K562 (cell line): ENCODE results near the gene STT3B. TPM values are rescaled to one million over a fixed set of nuclear protein-coding genes. Genes with fewer than 3 reads are reported as not detected.
A peak's percentile ranks its signal among the peaks of the same experiment; 100 is the strongest.

ENCODE experiments used
- ATF6 ChIP-seq: sonication (generic); formaldehyde crosslinking; IDR thresholded peaks from 2 replicates; pipeline ENCODE4 v1.4.0; 2020; ENCODE audit warnings: mild to moderate bottlenecking, missing genetic modification reagents
- CEBPG ChIP-seq, 3 experiments: fragments of 200-800 bp in 1 of 3; sonication (Bioruptor generic) in 1 of 3; sonication (generic) in 1 of 3; formaldehyde crosslinking in 1 of 3; IDR thresholded peaks in 2 of 3; conservative IDR thresholded peaks in 1 of 3; 2 replicates each; pipeline versions ENCODE4 v1.6.1 to v1.8.0; 2016 to 2022; ENCODE audit warnings: missing compliant biosample characterization in 2 of 3, missing genetic modification characterization in 2 of 3, mild to moderate bottlenecking in 1 of 3, missing genetic modification reagents in 1 of 3
- CEBPZ ChIP-seq: fragments of 150-350 bp; IDR thresholded peaks from 2 replicates; pipeline ENCODE4 v1.6.1; 2014; ENCODE audit warnings: low read depth, mild to moderate bottlenecking, low read length, borderline replicate concordance
- FOXA1 ChIP-seq: fragments of 450-650 bp; IDR thresholded peaks from 2 replicates; pipeline ENCODE4 v1.6.1; 2016; ENCODE audit warnings: mild to moderate bottlenecking, borderline replicate concordance
- ILK ChIP-seq: fragments of 450-650 bp; IDR thresholded peaks from 2 replicates; pipeline ENCODE4 v1.6.1; 2016; ENCODE audit warnings: missing genetic modification characterization, low read depth, mild to moderate bottlenecking, missing compliant biosample characterization, moderate library complexity, borderline replicate concordance
- MNT ChIP-seq, 2 experiments: fragments of 450-650 bp; conservative IDR thresholded peaks; 2 replicates each; pipeline ENCODE4 v1.6.1; 2017; ENCODE audit warnings: mild to moderate bottlenecking in 2 of 2, moderate library complexity in 2 of 2
- PHB ChIP-seq: fragments of 250-450 bp; sonication (Bioruptor Pico); IDR thresholded peaks from 2 replicates; pipeline ENCODE4 v1.5.0; 2021
- RAD21 ChIP-seq, 2 experiments: fragments of 250-450 bp in 1 of 2; fragments of 450-650 bp in 1 of 2; sonication (Bioruptor Pico) in 1 of 2; formaldehyde crosslinking in 1 of 2; IDR thresholded peaks in 1 of 2; conservative IDR thresholded peaks in 1 of 2; 2 replicates each; pipeline versions ENCODE4 v1.4.0 to v1.8.0; 2020 to 2022; ENCODE audit warnings: mild to moderate bottlenecking in 2 of 2, moderate library complexity in 1 of 2
- RB1 ChIP-seq: fragments of 450-650 bp; IDR thresholded peaks from 2 replicates; pipeline ENCODE4 v1.6.1; 2017; ENCODE audit warnings: low read depth, mild to moderate bottlenecking
- RCOR1 ChIP-seq, 2 experiments: IDR thresholded peaks; 2 replicates each; pipeline ENCODE4 v1.6.1; 2012; ENCODE audit warnings: low read depth in 2 of 2, low read length in 2 of 2, borderline replicate concordance in 1 of 2, improper control_type of control experiment in 1 of 2
- ZC3H11A ChIP-seq: IDR thresholded peaks from 2 replicates; pipeline ENCODE4 v1.6.1; 2012; ENCODE audit warnings: low read depth, low read length, improper control_type of control experiment
- ZNF583 ChIP-seq: fragments of 250-450 bp; sonication (Bioruptor Pico); IDR thresholded peaks from 2 replicates; pipeline ENCODE4 v1.4.0; 2020
- ZNF586 ChIP-seq: fragments of 450-650 bp; formaldehyde crosslinking; conservative IDR thresholded peaks from 2 replicates; pipeline ENCODE4 v1.4.0; 2020; ENCODE audit warnings: mild to moderate bottlenecking, moderate library complexity
- ZNF668 ChIP-seq: fragments of 250-450 bp; sonication (Bioruptor Pico); IDR thresholded peaks from 2 replicates; pipeline ENCODE4 v1.8.0; 2022; ENCODE audit warnings: mild to moderate bottlenecking, inconsistent platforms
- polyA plus RNA-seq, 8 experiments: library from polyadenylated mRNA; depleted of rRNA in 4 of 8; stranded (reverse) in 5 of 8; unstranded in 3 of 8; fragments of >200 nt; fragmentation: Nextera tagmentation in 2 of 8; fragmentation: Illumina TruSeq in 1 of 8; extraction: Ambion mirVana in 2 of 8; extraction: Trizol in 1 of 8; gene quantifications; 2 replicates each; pipeline versions ENCODE4 v1.2.1 to v1.2.3, GENCODE V29; 2011 to 2014; ENCODE audit warnings: inconsistent platforms in 1 of 8, missing spikeins in 1 of 8
- total RNA-seq, 7 experiments: library from RNA; depleted of rRNA in 6 of 7; stranded (reverse); fragments of >200 nt in 6 of 7; fragmentation: Illumina TruSeq in 2 of 7; extraction: Trizol in 2 of 7; gene quantifications; 2 replicates each; pipeline versions ENCODE4 v1.2.1 to v1.2.3, GENCODE V29; 2011 to 2021; ENCODE audit warnings: low replicate concordance in 1 of 7
- TF ChIP-seq, protein P1 (sequence below): fragments of 450-650 bp; IDR thresholded peaks from 2 replicates; pipeline ENCODE4 v1.6.1; 2018; ENCODE audit not compliant: partially characterized antibody

STT3B gene
- total and polyA plus RNA-seq, 9 of the 15 experiments (the other 6 are each of a cell fraction or from before 2014, with no cell fraction given) = 22.4 to 147 (median 100) TPM

DNA sequence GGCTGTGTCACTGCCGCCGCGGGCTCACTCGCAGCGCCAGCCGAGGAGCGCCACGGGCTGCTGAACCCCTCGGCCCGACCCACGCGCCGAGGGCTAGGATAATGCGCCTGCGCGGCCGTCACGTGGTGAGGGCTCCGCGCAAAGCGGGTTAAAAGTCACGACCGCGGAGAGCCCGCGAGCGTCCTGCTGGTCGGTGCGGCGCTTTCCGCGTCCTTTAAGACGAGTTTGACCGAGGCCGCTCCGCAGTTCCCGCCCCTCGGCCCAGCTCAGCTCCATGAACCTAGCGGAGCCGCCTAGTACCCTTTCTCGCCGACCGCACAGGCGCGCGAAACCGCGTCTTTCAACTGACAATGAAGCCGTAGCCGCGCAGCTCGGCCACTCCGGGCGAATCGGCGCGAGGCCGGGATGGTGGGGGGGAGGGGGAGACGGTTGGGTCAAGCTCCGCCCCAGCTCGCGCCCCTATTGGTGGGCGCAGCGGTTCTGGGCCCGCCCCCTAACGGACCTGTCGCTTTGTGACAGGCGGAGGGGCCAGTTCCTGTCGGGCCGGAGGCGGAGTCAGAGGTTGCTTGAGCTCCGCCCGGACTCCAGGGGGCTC lies 636 bp upstream of the STT3B start (continued):
- peak; percentile 89; the same call in 1 of the 2 replicates for TF ChIP-seq ATF6 (CRISPR knock-in tag)
- TF ChIP-seq, protein P1, sequence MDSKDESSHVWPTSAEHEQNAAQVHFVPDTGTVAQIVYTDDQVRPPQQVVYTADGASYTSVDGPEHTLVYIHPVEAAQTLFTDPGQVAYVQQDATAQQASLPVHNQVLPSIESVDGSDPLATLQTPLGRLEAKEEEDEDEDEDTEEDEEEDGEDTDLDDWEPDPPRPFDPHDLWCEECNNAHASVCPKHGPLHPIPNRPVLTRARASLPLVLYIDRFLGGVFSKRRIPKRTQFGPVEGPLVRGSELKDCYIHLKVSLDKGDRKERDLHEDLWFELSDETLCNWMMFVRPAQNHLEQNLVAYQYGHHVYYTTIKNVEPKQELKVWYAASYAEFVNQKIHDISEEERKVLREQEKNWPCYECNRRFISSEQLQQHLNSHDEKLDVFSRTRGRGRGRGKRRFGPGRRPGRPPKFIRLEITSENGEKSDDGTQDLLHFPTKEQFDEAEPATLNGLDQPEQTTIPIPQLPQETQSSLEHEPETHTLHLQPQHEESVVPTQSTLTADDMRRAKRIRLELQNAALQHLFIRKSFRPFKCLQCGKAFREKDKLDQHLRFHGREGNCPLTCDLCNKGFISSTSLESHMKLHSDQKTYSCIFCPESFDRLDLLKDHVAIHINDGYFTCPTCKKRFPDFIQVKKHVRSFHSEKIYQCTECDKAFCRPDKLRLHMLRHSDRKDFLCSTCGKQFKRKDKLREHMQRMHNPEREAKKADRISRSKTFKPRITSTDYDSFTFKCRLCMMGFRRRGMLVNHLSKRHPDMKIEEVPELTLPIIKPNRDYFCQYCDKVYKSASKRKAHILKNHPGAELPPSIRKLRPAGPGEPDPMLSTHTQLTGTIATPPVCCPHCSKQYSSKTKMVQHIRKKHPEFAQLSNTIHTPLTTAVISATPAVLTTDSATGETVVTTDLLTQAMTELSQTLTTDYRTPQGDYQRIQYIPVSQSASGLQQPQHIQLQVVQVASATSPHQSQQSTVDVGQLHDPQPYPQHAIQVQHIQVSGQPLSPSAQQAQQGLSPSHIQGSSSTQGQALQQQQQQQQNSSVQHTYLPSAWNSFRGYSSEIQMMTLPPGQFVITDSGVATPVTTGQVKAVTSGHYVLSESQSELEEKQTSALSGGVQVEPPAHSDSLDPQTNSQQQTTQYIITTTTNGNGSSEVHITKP = no peak
- no peak for TF ChIP-seq FOXA1
- TF ChIP-seq ZNF668 (CRISPR knock-in tag) = no peak
- no peak for TF ChIP-seq ILK (tag)
- peak; percentile 65; the same call in 1 of the 2 replicates for TF ChIP-seq ZNF583 (CRISPR knock-in tag)
- peak; percentile 83; the same call in 1 of the 2 replicates for TF ChIP-seq PHB (CRISPR knock-in tag)
- peak; percentile 86; the same call in 1 of the 2 replicates for TF ChIP-seq RB1
- TF ChIP-seq RCOR1 (IDR thresholded peaks at IDR 0.05; ENCODE audit: borderline replicate concordance in 1 of 2, low read depth in 2 of 2, low read length in 2 of 2) = 0 out of 4 replicates have a peak, but pooled peaks of 1 of the 2 experiments have one; percentile 2
- no peak; the same call in 1 of the 2 replicates for TF ChIP-seq ZC3H11A
- TF ChIP-seq CEBPG (CRISPR knock-in tag; IDR thresholded peaks at IDR 0.05) = peak; percentile 52
- TF ChIP-seq CEBPG (tag; conservative IDR thresholded peaks at IDR 0.05 in 1 of 2, IDR thresholded peaks at IDR 0.05 in 1 of 2) = 0 out of 4 replicates have a peak, but pooled peaks of 1 of the 2 experiments have one; percentile 6
- TF ChIP-seq ZNF586 (CRISPR knock-in tag) = no peak
- TF ChIP-seq MNT (conservative IDR thresholded peaks at IDR 0.05) = peak; percentile 95 to 96
- peak in 1 of 2 experiments; percentile 46; a peak in 3 of 4 replicates for TF ChIP-seq RAD21 (CRISPR knock-in tag; conservative IDR thresholded peaks at IDR 0.05 in 1 of 2, IDR thresholded peaks at IDR 0.05 in 1 of 2)
- TF ChIP-seq CEBPZ = no peak
